Measurements from ENCODE around the gene HSH2D.

DNA sequence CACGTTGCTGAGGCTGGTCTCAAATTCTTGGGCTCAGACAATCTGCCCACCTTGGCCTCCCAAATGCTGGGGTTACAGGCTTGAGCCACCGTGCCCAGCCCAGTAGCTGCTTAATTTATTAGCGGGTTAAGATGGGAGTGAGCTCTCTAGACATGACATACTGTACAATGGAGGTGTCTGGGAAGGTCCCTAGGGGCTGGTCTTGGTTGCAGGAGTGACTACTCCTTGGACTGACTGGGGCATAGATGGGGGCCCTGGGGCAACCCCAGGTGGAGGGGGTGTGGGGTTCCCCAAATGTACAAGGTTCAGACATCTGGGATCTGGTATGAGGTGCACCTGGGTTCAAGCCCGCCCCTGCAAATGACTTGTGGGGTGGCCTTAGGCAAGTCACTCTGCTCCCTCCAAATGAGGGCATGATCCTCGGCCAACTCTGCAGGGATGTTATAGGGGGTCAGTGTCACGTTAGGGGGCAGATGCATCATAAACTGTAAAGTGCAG lies 17.0 kb downstream of the HSH2D start:
- TF ChIP-seq, protein P1, sequence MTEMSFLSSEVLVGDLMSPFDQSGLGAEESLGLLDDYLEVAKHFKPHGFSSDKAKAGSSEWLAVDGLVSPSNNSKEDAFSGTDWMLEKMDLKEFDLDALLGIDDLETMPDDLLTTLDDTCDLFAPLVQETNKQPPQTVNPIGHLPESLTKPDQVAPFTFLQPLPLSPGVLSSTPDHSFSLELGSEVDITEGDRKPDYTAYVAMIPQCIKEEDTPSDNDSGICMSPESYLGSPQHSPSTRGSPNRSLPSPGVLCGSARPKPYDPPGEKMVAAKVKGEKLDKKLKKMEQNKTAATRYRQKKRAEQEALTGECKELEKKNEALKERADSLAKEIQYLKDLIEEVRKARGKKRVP (CRISPR knock-in tag; IDR thresholded peaks at IDR 0.05) = no peak
- TF ChIP-seq ZNF41 (CRISPR knock-in tag; conservative IDR thresholded peaks at IDR 0.05) (no peak), YY1 (IDR thresholded peaks at IDR 0.05; ENCODE audit: borderline replicate concordance in 1 of 3, control insufficient read depth in 1 of 3, extremely low read depth in 1 of 3, insufficient read depth in 3 of 3, insufficient read length in 1 of 3, insufficient replicate concordance in 2 of 3, low read depth in 1 of 3, low read length in 2 of 3) (no peak), ZNF212 (CRISPR knock-in tag; IDR thresholded peaks at IDR 0.05) (no peak), ATF1 (CRISPR knock-in tag; IDR thresholded peaks at IDR 0.05) (no peak), ATF1 (tag; IDR thresholded peaks at IDR 0.05) (no peak), NR2C2 (CRISPR knock-in tag; IDR thresholded peaks at IDR 0.05) (no peak), NR2C2 (tag; IDR thresholded peaks at IDR 0.05) (no peak), MAX (CRISPR knock-in tag; IDR thresholded peaks at IDR 0.05) (no peak), BHLHE40 (IDR thresholded peaks at IDR 0.05; ENCODE audit: low read length) (no peak), ZNF174 (CRISPR knock-in tag; IDR thresholded peaks at IDR 0.05) (no peak), GABPA (tag; conservative IDR thresholded peaks at IDR 0.05; ENCODE audit: low read depth) (no peak)
- TF ChIP-seq, protein P2, sequence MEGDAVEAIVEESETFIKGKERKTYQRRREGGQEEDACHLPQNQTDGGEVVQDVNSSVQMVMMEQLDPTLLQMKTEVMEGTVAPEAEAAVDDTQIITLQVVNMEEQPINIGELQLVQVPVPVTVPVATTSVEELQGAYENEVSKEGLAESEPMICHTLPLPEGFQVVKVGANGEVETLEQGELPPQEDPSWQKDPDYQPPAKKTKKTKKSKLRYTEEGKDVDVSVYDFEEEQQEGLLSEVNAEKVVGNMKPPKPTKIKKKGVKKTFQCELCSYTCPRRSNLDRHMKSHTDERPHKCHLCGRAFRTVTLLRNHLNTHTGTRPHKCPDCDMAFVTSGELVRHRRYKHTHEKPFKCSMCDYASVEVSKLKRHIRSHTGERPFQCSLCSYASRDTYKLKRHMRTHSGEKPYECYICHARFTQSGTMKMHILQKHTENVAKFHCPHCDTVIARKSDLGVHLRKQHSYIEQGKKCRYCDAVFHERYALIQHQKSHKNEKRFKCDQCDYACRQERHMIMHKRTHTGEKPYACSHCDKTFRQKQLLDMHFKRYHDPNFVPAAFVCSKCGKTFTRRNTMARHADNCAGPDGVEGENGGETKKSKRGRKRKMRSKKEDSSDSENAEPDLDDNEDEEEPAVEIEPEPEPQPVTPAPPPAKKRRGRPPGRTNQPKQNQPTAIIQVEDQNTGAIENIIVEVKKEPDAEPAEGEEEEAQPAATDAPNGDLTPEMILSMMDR (IDR thresholded peaks at IDR 0.05 in 2 of 3, conservative IDR thresholded peaks at IDR 0.05 in 1 of 3; ENCODE audit: insufficient read depth in 2 of 3, low read depth in 1 of 3, low read length in 3 of 3) = no peak
- TF ChIP-seq, protein P3, sequence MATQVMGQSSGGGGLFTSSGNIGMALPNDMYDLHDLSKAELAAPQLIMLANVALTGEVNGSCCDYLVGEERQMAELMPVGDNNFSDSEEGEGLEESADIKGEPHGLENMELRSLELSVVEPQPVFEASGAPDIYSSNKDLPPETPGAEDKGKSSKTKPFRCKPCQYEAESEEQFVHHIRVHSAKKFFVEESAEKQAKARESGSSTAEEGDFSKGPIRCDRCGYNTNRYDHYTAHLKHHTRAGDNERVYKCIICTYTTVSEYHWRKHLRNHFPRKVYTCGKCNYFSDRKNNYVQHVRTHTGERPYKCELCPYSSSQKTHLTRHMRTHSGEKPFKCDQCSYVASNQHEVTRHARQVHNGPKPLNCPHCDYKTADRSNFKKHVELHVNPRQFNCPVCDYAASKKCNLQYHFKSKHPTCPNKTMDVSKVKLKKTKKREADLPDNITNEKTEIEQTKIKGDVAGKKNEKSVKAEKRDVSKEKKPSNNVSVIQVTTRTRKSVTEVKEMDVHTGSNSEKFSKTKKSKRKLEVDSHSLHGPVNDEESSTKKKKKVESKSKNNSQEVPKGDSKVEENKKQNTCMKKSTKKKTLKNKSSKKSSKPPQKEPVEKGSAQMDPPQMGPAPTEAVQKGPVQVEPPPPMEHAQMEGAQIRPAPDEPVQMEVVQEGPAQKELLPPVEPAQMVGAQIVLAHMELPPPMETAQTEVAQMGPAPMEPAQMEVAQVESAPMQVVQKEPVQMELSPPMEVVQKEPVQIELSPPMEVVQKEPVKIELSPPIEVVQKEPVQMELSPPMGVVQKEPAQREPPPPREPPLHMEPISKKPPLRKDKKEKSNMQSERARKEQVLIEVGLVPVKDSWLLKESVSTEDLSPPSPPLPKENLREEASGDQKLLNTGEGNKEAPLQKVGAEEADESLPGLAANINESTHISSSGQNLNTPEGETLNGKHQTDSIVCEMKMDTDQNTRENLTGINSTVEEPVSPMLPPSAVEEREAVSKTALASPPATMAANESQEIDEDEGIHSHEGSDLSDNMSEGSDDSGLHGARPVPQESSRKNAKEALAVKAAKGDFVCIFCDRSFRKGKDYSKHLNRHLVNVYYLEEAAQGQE (IDR thresholded peaks at IDR 0.05; ENCODE audit: borderline replicate concordance) = no peak
- TF ChIP-seq, protein P3 (CRISPR knock-in tag; IDR thresholded peaks at IDR 0.05; ENCODE audit: low read depth) = no peak

All from K562 (cell line).